Vagina (tissue), 2 donors: Measurements from ENCODE around the gene P4HA2. TPM values are rescaled to one million over a fixed set of nuclear protein-coding genes. Genes with fewer than 3 reads are reported as not detected.

Experiments used
- DNase-seq, 2 donors: peaks; one replicate each; pipeline ENCODE4 v3.0.0-alpha.2; 2017; ENCODE audit errors: extremely low spot score in 2 of 2
- H3K27ac ChIP-seq: fragments of 200-600 bp; sonication (generic); one replicate; pipeline ENCODE4 v1.5.1; 2019
- H3K27me3 ChIP-seq: fragments of 200-600 bp; sonication (generic); one replicate; pipeline ENCODE4 v1.5.1; 2019
- H3K36me3 ChIP-seq, 2 donors: fragments of 200-600 bp; sonication (generic); one replicate each; pipeline ENCODE4 v1.5.1; 2017 to 2019
- H3K4me1 ChIP-seq: fragments of 200-600 bp; sonication (generic); one replicate; pipeline ENCODE4 v1.5.1; 2019
- H3K4me3 ChIP-seq, 2 donors: fragments of 200-600 bp; sonication (generic); 1 replicate in 1 of 2; 2 replicates in 1 of 2; pipeline ENCODE4 v1.5.1; 2016 to 2019
- H3K9me3 ChIP-seq: fragments of 200-600 bp; sonication (generic); one replicate; pipeline ENCODE4 v1.5.1; 2019
- CTCF ChIP-seq, 3 experiments: fragments of 450-650 bp in 2 of 3; fragments of 200-600 bp in 1 of 3; sonication (generic) in 1 of 3; IDR thresholded peaks; one replicate each; pipeline ENCODE4 v1.5.1; 2017 to 2019; ENCODE audit warnings: antibody characterized with exemption in 3 of 3, mild to moderate bottlenecking in 2 of 3, moderate library complexity in 2 of 3
- POLR2A ChIP-seq, 2 donors: fragments of 450-650 bp; IDR thresholded peaks; one replicate each; pipeline ENCODE4 v1.6.1; 2017; ENCODE audit warnings: antibody characterized with exemption in 2 of 2, mild to moderate bottlenecking in 2 of 2, moderate library complexity in 2 of 2
- POLR2AphosphoS5 ChIP-seq, 2 donors: sonication (generic); formaldehyde crosslinking; IDR thresholded peaks; one replicate each; pipeline ENCODE4 v1.9.0; 2017; ENCODE audit warnings: antibody characterized with exemption in 2 of 2, mild to moderate bottlenecking in 2 of 2, low read depth in 1 of 2; ENCODE audit not compliant: insufficient read depth in 1 of 2
- intact Hi-C: fragments of 100-400 bp; cut with DNase I; formaldehyde crosslinking; loops from one replicate; pipeline ENCODE4 v1.15.1; 2023
- total RNA-seq: library from RNA; depleted of rRNA; stranded (reverse); fragments of >200 nt; gene quantifications from one replicate; pipeline ENCODE4 v1.2.3, GENCODE V29; 2016

The P4HA2 gene
- total RNA-seq, 1 donor from 2014 or later: 42.0 TPM

- Histone ChIP-seq H3K27ac (peak overlapping the region; percentile 98), H3K9me3 (no peaks in the 10 kb centered on the region), H3K4me1 (peaks cover 56% of the 10 kb centered on the region), H3K36me3 (no peaks in the 10 kb centered on the region), H3K4me3 (peak overlapping the region; percentile 74 to 79), H3K27me3 (no peaks in the 10 kb centered on the region)
- TF ChIP-seq CTCF (IDR thresholded peaks at IDR 0.05) (no peak), POLR2AphosphoS5 (IDR thresholded peaks at IDR 0.05; ENCODE audit: insufficient read depth in 1 of 2, low read depth in 1 of 2) (peak in 1 of 2 donors; percentile 55)
- intact Hi-C loops: loop anchor here (10.0 kb wide), 1 partner anchor 68 kb away; the partner anchor contains the start of gene SLC22A4
- peak in 1 of 2 donors; percentile 84 for DNase-seq
These were observed 493 bp downstream of the P4HA2 start for GRCh38 chr5:132227235-132227484.

- intact Hi-C loops: loop anchor here (10.0 kb wide), 1 partner anchor 68 kb away; the partner anchor contains the start of gene SLC22A4
- TF ChIP-seq CTCF (IDR thresholded peaks at IDR 0.05) (no peak), POLR2A (IDR thresholded peaks at IDR 0.05) (no peak), POLR2AphosphoS5 (IDR thresholded peaks at IDR 0.05; ENCODE audit: insufficient read depth in 1 of 2, low read depth in 1 of 2) (no peak)
- Histone ChIP-seq H3K36me3 (no peaks in the 10 kb centered on the region), H3K27me3 (no peaks in the 10 kb centered on the region), H3K4me3 (peak overlapping the region; percentile 74 to 79), H3K9me3 (no peaks in the 10 kb centered on the region), H3K27ac (peak overlapping the region; percentile 98), H3K4me1 (peaks cover 61% of the 10 kb centered on the region)
- peak; percentile 84 for DNase-seq
These were observed 978 bp downstream of the P4HA2 start for GRCh38 chr5:132226516-132227234.

- H3K4me1 ChIP-seq: peaks cover 74% of the 10 kb centered on the region
- H3K27me3 ChIP-seq: no peaks in the 10 kb centered on the region
- no peaks in the 10 kb centered on the region for H3K9me3 ChIP-seq
- peak; percentile 72 to 95 for DNase-seq
- H3K27ac ChIP-seq: peak overlapping the region; percentile 98
- no peaks in the 10 kb centered on the region for H3K36me3 ChIP-seq
- H3K4me3 ChIP-seq: peak overlapping the region; percentile 6 to 8
- TF ChIP-seq POLR2AphosphoS5 (IDR thresholded peaks at IDR 0.05; ENCODE audit: insufficient read depth in 1 of 2, low read depth in 1 of 2) (peak in 1 of 2 donors; percentile 66), CTCF (IDR thresholded peaks at IDR 0.05) (no peak)
- intact Hi-C loops: loop anchor here (10.0 kb wide), 1 partner anchor 69 kb away; the partner anchor contains the start of gene SLC22A4
These were observed 2.3 kb downstream of the P4HA2 start for GRCh38 chr5:132225165-132226032.

GRCh38 chr5:132224716-132225115, 2.9 kb downstream of the P4HA2 start:
- Histone ChIP-seq H3K4me1 (peaks cover 81% of the 10 kb centered on the region), H3K4me3 (no peak overlapping the region), H3K27ac (peak overlapping the region; percentile 98), H3K9me3 (no peaks in the 10 kb centered on the region), H3K27me3 (no peaks in the 10 kb centered on the region), H3K36me3 (no peaks in the 10 kb centered on the region)
- DNase-seq: no peak
- intact Hi-C loops: loop anchor here (10.0 kb wide), 1 partner anchor 70 kb away; the partner anchor contains the start of gene SLC22A4
- TF ChIP-seq CTCF (IDR thresholded peaks at IDR 0.05): no peak
- no peak for TF ChIP-seq POLR2AphosphoS5 (IDR thresholded peaks at IDR 0.05; ENCODE audit: insufficient read depth in 1 of 2, low read depth in 1 of 2)
- TF ChIP-seq POLR2A (IDR thresholded peaks at IDR 0.05): no peak
